ENCODE data around the gene UBTF.
"Not testable (repeated sequence)": the region's sequence is repeated elsewhere in the genome, so short reads cannot be mapped to it uniquely, and the experiment has no call there.

UBTF gene

DNA sequence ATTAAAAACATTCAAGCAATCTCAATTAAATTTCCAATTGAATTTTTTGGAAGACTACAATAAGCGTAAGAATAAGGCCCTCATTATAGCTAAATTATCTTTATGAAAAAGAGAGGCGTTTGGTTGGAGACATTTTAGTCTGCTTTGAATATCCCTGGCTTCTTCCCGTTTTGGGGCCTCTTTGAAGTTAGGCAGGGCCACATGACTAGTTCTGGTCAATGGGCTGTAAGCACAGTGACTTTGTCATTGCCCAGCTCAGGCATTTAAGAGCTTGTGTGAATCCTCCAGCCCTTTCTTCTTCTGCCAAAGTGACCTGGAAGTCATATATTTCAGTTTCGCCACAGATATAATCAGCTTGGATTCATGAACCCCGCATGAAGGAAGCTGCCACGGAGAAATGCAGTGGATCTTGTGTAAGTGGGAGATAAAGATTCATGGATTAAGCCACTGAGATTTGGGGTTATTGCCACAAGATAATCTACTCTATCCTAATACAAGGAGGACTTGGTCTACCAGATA lies 21.7 kb upstream of the UBTF start:
- DNase-seq, result no peak
- Histone ChIP-seq H3K4me3 (ENCODE audit: low read depth in 1 of 2, low read length in 2 of 2) (no peak overlapping the region), H3K27ac (ENCODE audit: low read length) (no peak overlapping the region), H3K27me3 (ENCODE audit: insufficient read depth, low read length, poor library complexity) (peaks cover 2% of the 10 kb centered on the region), H3K4me2 (ENCODE audit: insufficient read depth, low read length) (no peak overlapping the region), H2AFZ (ENCODE audit: low read depth, low read length) (no peak overlapping the region), H4K20me1 (ENCODE audit: insufficient read depth, low read length) (no peaks in the 10 kb centered on the region), H3K79me2 (ENCODE audit: insufficient read depth, low read length) (no peaks in the 10 kb centered on the region), H3K4me1 (ENCODE audit: insufficient read depth, low read length) (no peaks in the 10 kb centered on the region), H3K36me3 (ENCODE audit: insufficient read depth, low read length) (no peaks in the 10 kb centered on the region), H3K9ac (ENCODE audit: low read depth, low read length) (no peak overlapping the region), H3K9me3 (ENCODE audit: insufficient read depth, low read length, severe bottlenecking) (no peaks in the 10 kb centered on the region)
- no peak for ATAC-seq (ENCODE audit: insufficient read depth, low read depth)
- TF ChIP-seq, protein P1, sequence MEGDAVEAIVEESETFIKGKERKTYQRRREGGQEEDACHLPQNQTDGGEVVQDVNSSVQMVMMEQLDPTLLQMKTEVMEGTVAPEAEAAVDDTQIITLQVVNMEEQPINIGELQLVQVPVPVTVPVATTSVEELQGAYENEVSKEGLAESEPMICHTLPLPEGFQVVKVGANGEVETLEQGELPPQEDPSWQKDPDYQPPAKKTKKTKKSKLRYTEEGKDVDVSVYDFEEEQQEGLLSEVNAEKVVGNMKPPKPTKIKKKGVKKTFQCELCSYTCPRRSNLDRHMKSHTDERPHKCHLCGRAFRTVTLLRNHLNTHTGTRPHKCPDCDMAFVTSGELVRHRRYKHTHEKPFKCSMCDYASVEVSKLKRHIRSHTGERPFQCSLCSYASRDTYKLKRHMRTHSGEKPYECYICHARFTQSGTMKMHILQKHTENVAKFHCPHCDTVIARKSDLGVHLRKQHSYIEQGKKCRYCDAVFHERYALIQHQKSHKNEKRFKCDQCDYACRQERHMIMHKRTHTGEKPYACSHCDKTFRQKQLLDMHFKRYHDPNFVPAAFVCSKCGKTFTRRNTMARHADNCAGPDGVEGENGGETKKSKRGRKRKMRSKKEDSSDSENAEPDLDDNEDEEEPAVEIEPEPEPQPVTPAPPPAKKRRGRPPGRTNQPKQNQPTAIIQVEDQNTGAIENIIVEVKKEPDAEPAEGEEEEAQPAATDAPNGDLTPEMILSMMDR (IDR thresholded peaks at IDR 0.05; ENCODE audit: borderline replicate concordance, extremely low read depth, low read length, poor library complexity, severe bottlenecking), result no peak
- TF ChIP-seq EZH2 (IDR thresholded peaks at IDR 0.05; ENCODE audit: borderline replicate concordance, low read depth, low read length, severe bottlenecking), result no peak

- not testable (repeated sequence) for H3K27me3 ChIP-seq (ENCODE audit: insufficient read depth, low read length, poor library complexity); H3K4me2 ChIP-seq (ENCODE audit: insufficient read depth, low read length); H3K36me3 ChIP-seq (ENCODE audit: insufficient read depth, low read length); DNase-seq; H3K9me3 ChIP-seq (ENCODE audit: insufficient read depth, low read length, severe bottlenecking); ATAC-seq (ENCODE audit: insufficient read depth, low read depth); H3K27ac ChIP-seq (ENCODE audit: low read length); H3K4me3 ChIP-seq (ENCODE audit: low read depth in 1 of 2, low read length in 2 of 2); H2AFZ ChIP-seq (ENCODE audit: low read depth, low read length); H4K20me1 ChIP-seq (ENCODE audit: insufficient read depth, low read length); H3K4me1 ChIP-seq (ENCODE audit: insufficient read depth, low read length); H3K9ac ChIP-seq (ENCODE audit: low read depth, low read length); H3K79me2 ChIP-seq (ENCODE audit: insufficient read depth, low read length)
Observed at GRCh38 chr17:44237886-44238285, 18.4 kb upstream of the UBTF start.

- H2AFZ ChIP-seq (ENCODE audit: low read depth, low read length), result no peak overlapping the region
- no peak for ATAC-seq (ENCODE audit: insufficient read depth, low read depth)
- no peak for DNase-seq
Observed at GRCh38 chr17:44236444-44236991, 17.0 kb upstream of the UBTF start.

GRCh38 chr17:44235583-44235936 lies 16.1 kb upstream of the UBTF start:
- no peaks in the 10 kb centered on the region for H3K9me3 ChIP-seq (ENCODE audit: insufficient read depth, low read length, severe bottlenecking)
- no peak overlapping the region for H3K9ac ChIP-seq (ENCODE audit: low read depth, low read length)
- H2AFZ ChIP-seq (ENCODE audit: low read depth, low read length), result no peak overlapping the region
- ATAC-seq (ENCODE audit: insufficient read depth, low read depth), result no peak
- no peaks in the 10 kb centered on the region for H3K36me3 ChIP-seq (ENCODE audit: insufficient read depth, low read length)
- no peak overlapping the region for H3K4me2 ChIP-seq (ENCODE audit: insufficient read depth, low read length)
- no peaks in the 10 kb centered on the region for H3K27me3 ChIP-seq (ENCODE audit: insufficient read depth, low read length, poor library complexity)
- H3K27ac ChIP-seq (ENCODE audit: low read length), result no peak overlapping the region
- no peaks in the 10 kb centered on the region for H3K4me1 ChIP-seq (ENCODE audit: insufficient read depth, low read length)
- no peaks in the 10 kb centered on the region for H4K20me1 ChIP-seq (ENCODE audit: insufficient read depth, low read length)
- TF ChIP-seq, protein P1 (IDR thresholded peaks at IDR 0.05; ENCODE audit: borderline replicate concordance, extremely low read depth, low read length, poor library complexity, severe bottlenecking), result no peak
- no peak for TF ChIP-seq EZH2 (IDR thresholded peaks at IDR 0.05; ENCODE audit: borderline replicate concordance, low read depth, low read length, severe bottlenecking)
- H3K4me3 ChIP-seq (ENCODE audit: low read depth in 1 of 2, low read length in 2 of 2), result no peak overlapping the region
- no peak for DNase-seq
- no peaks in the 10 kb centered on the region for H3K79me2 ChIP-seq (ENCODE audit: insufficient read depth, low read length)

More at GRCh38 chr17:44236444-44236991, 17.0 kb upstream of the UBTF start:
- no peaks in the 10 kb centered on the region for H3K9me3 ChIP-seq (ENCODE audit: insufficient read depth, low read length, severe bottlenecking)
- peaks cover 2% of the 10 kb centered on the region for H3K27me3 ChIP-seq (ENCODE audit: insufficient read depth, low read length, poor library complexity)
- H3K27ac ChIP-seq (ENCODE audit: low read length), result no peak overlapping the region
- H3K4me1 ChIP-seq (ENCODE audit: insufficient read depth, low read length), result no peaks in the 10 kb centered on the region
- H3K79me2 ChIP-seq (ENCODE audit: insufficient read depth, low read length), result no peaks in the 10 kb centered on the region
- TF ChIP-seq EZH2 (IDR thresholded peaks at IDR 0.05; ENCODE audit: borderline replicate concordance, low read depth, low read length, severe bottlenecking), result no peak
- TF ChIP-seq, protein P1 (IDR thresholded peaks at IDR 0.05; ENCODE audit: borderline replicate concordance, extremely low read depth, low read length, poor library complexity, severe bottlenecking), result no peak
- no peak overlapping the region for H3K4me2 ChIP-seq (ENCODE audit: insufficient read depth, low read length)
- no peak overlapping the region for H3K4me3 ChIP-seq (ENCODE audit: low read depth in 1 of 2, low read length in 2 of 2)
- no peaks in the 10 kb centered on the region for H4K20me1 ChIP-seq (ENCODE audit: insufficient read depth, low read length)
- H3K9ac ChIP-seq (ENCODE audit: low read depth, low read length), result no peak overlapping the region
- no peaks in the 10 kb centered on the region for H3K36me3 ChIP-seq (ENCODE audit: insufficient read depth, low read length)

Measured in DND-41 (cell line).